ENCODE data around the gene TARS1.

DNA sequence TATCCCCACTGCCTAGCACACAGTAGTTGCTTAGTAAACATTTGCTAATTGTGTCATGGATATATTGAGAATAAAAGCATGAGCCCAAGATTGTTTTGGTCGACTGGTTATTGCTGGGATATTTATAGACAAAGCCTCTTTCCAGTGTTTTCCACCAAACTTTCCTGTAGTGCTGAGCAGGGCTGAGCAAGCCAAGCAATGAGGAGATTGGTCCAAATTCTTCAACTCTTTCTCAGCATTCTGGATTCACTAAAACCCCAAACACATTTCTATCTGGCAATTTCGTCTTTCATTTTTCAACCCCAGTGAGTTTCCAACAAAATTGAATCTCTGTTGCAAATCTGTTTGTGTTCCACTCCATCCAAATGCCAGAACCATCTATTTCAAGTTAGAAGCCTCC is 31.9 kb upstream of the TARS1 start:
- no peak for TF ChIP-seq MIER3 (CRISPR knock-in tag; IDR thresholded peaks at IDR 0.05; ENCODE audit: borderline replicate concordance)
- no peak for TF ChIP-seq ZFP1 (CRISPR knock-in tag; IDR thresholded peaks at IDR 0.05)
- TF ChIP-seq ZNF841 (CRISPR knock-in tag; IDR thresholded peaks at IDR 0.05; ENCODE audit: borderline replicate concordance), result no peak
- TF ChIP-seq, protein P1, sequence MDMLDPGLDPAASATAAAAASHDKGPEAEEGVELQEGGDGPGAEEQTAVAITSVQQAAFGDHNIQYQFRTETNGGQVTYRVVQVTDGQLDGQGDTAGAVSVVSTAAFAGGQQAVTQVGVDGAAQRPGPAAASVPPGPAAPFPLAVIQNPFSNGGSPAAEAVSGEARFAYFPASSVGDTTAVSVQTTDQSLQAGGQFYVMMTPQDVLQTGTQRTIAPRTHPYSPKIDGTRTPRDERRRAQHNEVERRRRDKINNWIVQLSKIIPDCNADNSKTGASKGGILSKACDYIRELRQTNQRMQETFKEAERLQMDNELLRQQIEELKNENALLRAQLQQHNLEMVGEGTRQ (IDR thresholded peaks at IDR 0.05; ENCODE audit: low read depth, low read length), result no peak
- TF ChIP-seq, protein P1 (CRISPR knock-in tag; IDR thresholded peaks at IDR 0.05; ENCODE audit: borderline replicate concordance), result no peak
- no peak for TF ChIP-seq POLR2AphosphoS5 (IDR thresholded peaks at IDR 0.05; ENCODE audit: low read depth, low read length)
- TF ChIP-seq, protein P2, sequence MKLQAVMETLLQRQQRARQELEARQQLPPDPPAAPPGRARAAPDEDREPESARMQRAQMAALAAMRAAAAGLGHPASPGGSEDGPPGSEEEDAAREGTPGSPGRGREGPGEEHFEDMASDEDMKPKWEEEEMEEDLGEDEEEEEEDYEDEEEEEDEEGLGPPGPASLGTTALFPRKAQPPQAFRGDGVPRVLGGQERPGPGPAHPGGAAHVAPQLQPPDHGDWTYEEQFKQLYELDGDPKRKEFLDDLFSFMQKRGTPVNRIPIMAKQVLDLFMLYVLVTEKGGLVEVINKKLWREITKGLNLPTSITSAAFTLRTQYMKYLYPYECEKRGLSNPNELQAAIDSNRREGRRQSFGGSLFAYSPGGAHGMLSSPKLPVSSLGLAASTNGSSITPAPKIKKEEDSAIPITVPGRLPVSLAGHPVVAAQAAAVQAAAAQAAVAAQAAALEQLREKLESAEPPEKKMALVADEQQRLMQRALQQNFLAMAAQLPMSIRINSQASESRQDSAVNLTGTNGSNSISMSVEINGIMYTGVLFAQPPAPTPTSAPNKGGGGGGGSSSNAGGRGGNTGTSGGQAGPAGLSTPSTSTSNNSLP (IDR thresholded peaks at IDR 0.05; ENCODE audit: low read depth, low read length), result no peak
- TF ChIP-seq, protein P3, sequence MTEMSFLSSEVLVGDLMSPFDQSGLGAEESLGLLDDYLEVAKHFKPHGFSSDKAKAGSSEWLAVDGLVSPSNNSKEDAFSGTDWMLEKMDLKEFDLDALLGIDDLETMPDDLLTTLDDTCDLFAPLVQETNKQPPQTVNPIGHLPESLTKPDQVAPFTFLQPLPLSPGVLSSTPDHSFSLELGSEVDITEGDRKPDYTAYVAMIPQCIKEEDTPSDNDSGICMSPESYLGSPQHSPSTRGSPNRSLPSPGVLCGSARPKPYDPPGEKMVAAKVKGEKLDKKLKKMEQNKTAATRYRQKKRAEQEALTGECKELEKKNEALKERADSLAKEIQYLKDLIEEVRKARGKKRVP (CRISPR knock-in tag; IDR thresholded peaks at IDR 0.05), result no peak
- TF ChIP-seq TAF1 (CRISPR knock-in tag; IDR thresholded peaks at IDR 0.05), result no peak
- TF ChIP-seq CC2D1A (CRISPR knock-in tag; IDR thresholded peaks at IDR 0.05), result no peak
- no peak for TF ChIP-seq ZFP82 (CRISPR knock-in tag; IDR thresholded peaks at IDR 0.05; ENCODE audit: borderline replicate concordance)
- no peak for TF ChIP-seq RBM22 (optimal IDR thresholded peaks at IDR 0.05; ENCODE audit: low read length)
- TF ChIP-seq, protein P4, sequence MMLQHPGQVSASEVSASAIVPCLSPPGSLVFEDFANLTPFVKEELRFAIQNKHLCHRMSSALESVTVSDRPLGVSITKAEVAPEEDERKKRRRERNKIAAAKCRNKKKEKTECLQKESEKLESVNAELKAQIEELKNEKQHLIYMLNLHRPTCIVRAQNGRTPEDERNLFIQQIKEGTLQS (CRISPR knock-in tag; IDR thresholded peaks at IDR 0.05), result no peak
- no peak for TF ChIP-seq CCAR2 (optimal IDR thresholded peaks at IDR 0.05; ENCODE audit: low read depth, low read length)
